HCT116 (cell line): ENCODE measurements around the gene PLBD2. TPM values are rescaled to one million over a fixed set of nuclear protein-coding genes. Genes with fewer than 3 reads are reported as not detected.

Source experiments
- ATAC-seq: fragments of 200-7000 bp; cut with Tn5 transposase; 2 replicates; pipeline ENCODE4 v1.9.1; 2020; ENCODE audit warnings: mild to moderate bottlenecking, moderate library complexity
- BruUV-seq: library from RNA; stranded (reverse); fragments of 400-500 nt; replicated peaks from 2 replicates; lab custom pipeline; 2021; lab: Mats Ljungman, UMichigan
- CTCF ChIA-PET: fragments of 300-600 bp; sonication (Branson Sonifier 250); formaldehyde crosslinking; loops from one replicate; lab custom pipeline; 2021; ENCODE audit warnings: antibody characterized with exemption; lab: Charles Lee
- POLR2A ChIA-PET: fragments of 300-600, 350-600 bp; sonication (Branson Sonifier 250); formaldehyde crosslinking; loops from one replicate; lab custom pipeline; 2021; ENCODE audit warnings: antibody characterized with exemption; lab: Charles Lee
- RAD21 ChIA-PET, 2 experiments: fragments of 300-600 bp; sonication (Branson Sonifier 250); formaldehyde crosslinking; loops; one replicate each; lab custom pipeline; 2023; ENCODE audit warnings: low total read pairs in 2 of 2; ENCODE audit not compliant: uncharacterized antibody in 2 of 2, unreplicated experiment in 2 of 2, low non-redundant PET in 1 of 2; lab: Charles Lee
- DNase-seq: peaks from one replicate; pipeline ENCODE4 v3.0.0-alpha.2; 2010; ENCODE audit warnings: low read depth, low spot score
- H2AFZ ChIP-seq: fragments of 200-600 bp; shearing (Covaris generic), sonication (generic); 2 replicates; pipeline ENCODE4 v1.6.1; 2017; ENCODE audit warnings: low read depth, mixed run types, mixed read lengths, antibody characterized with exemption, low read length; ENCODE audit not compliant: poor library complexity, severe bottlenecking
- H3K27ac ChIP-seq: 2 replicates; pipeline ENCODE4 v1.5.1; 2012; ENCODE audit warnings: low read depth, low read length
- H3K27me3 ChIP-seq: fragments of 200-600 bp; sonication (generic); 2 replicates; pipeline ENCODE4 v1.6.1; 2016; ENCODE audit warnings: mixed run types, low read length, mixed read lengths; ENCODE audit not compliant: insufficient read depth
- H3K36me3 ChIP-seq, 2 experiments: fragments of 200-500 bp in 1 of 2; fragments of 200-600 bp in 1 of 2; sonication (Bioruptor generic) in 1 of 2; sonication (generic) in 1 of 2; 2 replicates each; pipeline versions ENCODE4 v1.5.1 to v1.6.1; 2014 to 2016; ENCODE audit warnings: low read length in 2 of 2, inconsistent platforms in 1 of 2, mixed read lengths in 1 of 2, mixed run types in 1 of 2; ENCODE audit not compliant: insufficient read depth in 2 of 2, control insufficient read depth in 1 of 2
- H3K4me1 ChIP-seq, 2 experiments: fragments of 200-600 bp in 1 of 2; sonication (generic) in 1 of 2; 2 replicates each; pipeline versions ENCODE4 v1.5.1 to v1.6.1; 2012 to 2017; ENCODE audit warnings: low read length in 2 of 2, inconsistent platforms in 1 of 2, mild to moderate bottlenecking in 1 of 2, mixed read lengths in 1 of 2, mixed run types in 1 of 2, moderate library complexity in 1 of 2; ENCODE audit not compliant: insufficient read depth in 2 of 2, control insufficient read depth in 1 of 2
- H3K4me2 ChIP-seq: fragments of 200-600 bp; sonication (generic); 2 replicates; pipeline ENCODE4 v1.6.1; 2017; ENCODE audit warnings: mixed run types, low read length, mixed read lengths
- H3K4me3 ChIP-seq, 2 experiments: fragments of 200-600 bp in 1 of 2; sonication (generic) in 1 of 2; replicated peaks in 1 of 2; 2 replicates each; pipeline ENCODE4 v1.5.1; 2011 to 2016; ENCODE audit warnings: low read length in 2 of 2, control low read depth in 1 of 2, low read depth in 1 of 2, mild to moderate bottlenecking in 1 of 2, mixed read lengths in 1 of 2, mixed run types in 1 of 2
- H3K79me2 ChIP-seq: fragments of 200-600 bp; sonication (generic); 2 replicates; pipeline ENCODE4 v1.6.1; 2017; ENCODE audit warnings: mild to moderate bottlenecking, mixed run types, low read length, moderate library complexity, mixed read lengths; ENCODE audit not compliant: insufficient read depth
- H3K9ac ChIP-seq: fragments of 200-600 bp; sonication (generic); 2 replicates; pipeline ENCODE4 v1.6.1; 2016; ENCODE audit warnings: low read length, mixed read lengths
- H3K9me2 ChIP-seq: fragments of 200-600 bp; sonication (generic), shearing (Covaris generic); 2 replicates; pipeline ENCODE4 v1.6.1; 2017; ENCODE audit warnings: mixed run types, mild to moderate bottlenecking, moderate library complexity; ENCODE audit not compliant: insufficient read depth
- H3K9me3 ChIP-seq, 2 experiments: fragments of 200-500 bp in 1 of 2; fragments of 200-600 bp in 1 of 2; sonication (Bioruptor generic) in 1 of 2; sonication (generic) in 1 of 2; 2 replicates each; pipeline ENCODE4 v1.6.1; 2014 to 2017; ENCODE audit warnings: low read length in 2 of 2, mixed read lengths in 2 of 2, inconsistent platforms in 1 of 2, low read depth in 1 of 2, mild to moderate bottlenecking in 1 of 2, mixed run types in 1 of 2, moderate library complexity in 1 of 2; ENCODE audit not compliant: control insufficient read depth in 1 of 2, insufficient read depth in 1 of 2
- H4K20me1 ChIP-seq: fragments of 200-600 bp; sonication (generic), shearing (Covaris generic); 2 replicates; pipeline ENCODE4 v1.6.1; 2017; ENCODE audit warnings: mixed run types, mild to moderate bottlenecking, moderate library complexity; ENCODE audit not compliant: insufficient read depth
- CBX3 ChIP-seq: IDR thresholded peaks from 2 replicates; pipeline ENCODE4 v1.6.1; 2012; ENCODE audit warnings: low read depth
- CEBPB ChIP-seq: IDR thresholded peaks from 2 replicates; pipeline ENCODE4 v1.6.1; 2012; ENCODE audit warnings: low read depth
- EGR1 ChIP-seq: IDR thresholded peaks from 2 replicates; pipeline ENCODE4 v1.6.1; 2012; ENCODE audit warnings: low read depth
- ELF1 ChIP-seq: IDR thresholded peaks from 2 replicates; pipeline ENCODE4 v1.6.1; 2012; ENCODE audit warnings: low read depth, borderline replicate concordance
- EZH2 ChIP-seq: fragments of 200-600 bp; sonication (generic); IDR thresholded peaks from 2 replicates; pipeline ENCODE4 v1.6.1; 2017; ENCODE audit warnings: antibody characterized with exemption, mixed run types
- FOSL1 ChIP-seq: IDR thresholded peaks from 2 replicates; pipeline ENCODE4 v1.6.1; 2012; ENCODE audit warnings: low read depth
- JUND ChIP-seq: IDR thresholded peaks from 2 replicates; pipeline ENCODE4 v1.6.1; 2012
- POLR2A ChIP-seq: IDR thresholded peaks from 2 replicates; pipeline ENCODE4 v1.7.0; 2011; ENCODE audit warnings: borderline replicate concordance; ENCODE audit not compliant: insufficient read depth, insufficient read length; ENCODE audit errors: extremely low read depth
- POLR2AphosphoS5 ChIP-seq: IDR thresholded peaks from 2 replicates; pipeline ENCODE4 v1.6.1; 2011; ENCODE audit warnings: mild to moderate bottlenecking, low read depth, low read length, moderate library complexity
- RAD21 ChIP-seq: IDR thresholded peaks from 2 replicates; pipeline ENCODE4 v1.6.1; 2012; ENCODE audit warnings: low read depth, mild to moderate bottlenecking
- SIN3A ChIP-seq: IDR thresholded peaks from 2 replicates; pipeline ENCODE4 v1.6.1; 2012; ENCODE audit warnings: low read depth
- SP1 ChIP-seq: IDR thresholded peaks from 2 replicates; pipeline ENCODE4 v1.6.1; 2012; ENCODE audit warnings: low read depth
- SRF ChIP-seq: IDR thresholded peaks from 2 replicates; pipeline ENCODE4 v1.6.1; 2012; ENCODE audit warnings: low read depth
- ZBTB33 ChIP-seq: IDR thresholded peaks from 2 replicates; pipeline ENCODE4 v1.6.1; 2011; ENCODE audit warnings: mild to moderate bottlenecking, low read length, moderate library complexity; ENCODE audit not compliant: insufficient replicate concordance; ENCODE audit errors: extremely low read depth
- ZFX ChIP-seq: fragments of 450-650 bp; IDR thresholded peaks from 2 replicates; pipeline ENCODE4 v1.6.1; 2017
- ZNF274 ChIP-seq: fragments of 200-500 bp; sonication (Bioruptor generic); IDR thresholded peaks from 2 replicates; pipeline ENCODE4 v1.6.1; 2014; ENCODE audit warnings: mild to moderate bottlenecking, low read depth, low read length, inconsistent platforms
- intact Hi-C: fragments of 100-400 bp; cut with micrococcal nuclease; formaldehyde crosslinking; loops from 2 replicates; pipeline ENCODE4 v1.10.0; 2022
- total RNA-seq: library from RNA; stranded (reverse); gene quantifications from one replicate; pipeline ENCODE4 v1.2.1, GENCODE V29; 2021; ENCODE audit not compliant: unreplicated experiment

The PLBD2 gene
- total RNA-seq, 1 experiment from 2014 or later = 45.0 TPM

- CTCF ChIA-PET = no interaction called here
- BruUV-seq = no TSS peak
- ATAC-seq = no peak
These were observed 39.3 kb upstream of the PLBD2 start for GRCh38 chr12:113318900-113319628.

More at GRCh38 chr12:113318900-113319628, 39.3 kb upstream of the PLBD2 start:
- Histone ChIP-seq H3K9me2 (no peaks in the 10 kb centered on the region), H3K79me2 (no peaks in the 10 kb centered on the region; the same call in 1 of the 2 replicates), H3K9me3 (no peaks in the 10 kb centered on the region), H4K20me1 (no peaks in the 10 kb centered on the region), H2AFZ (no peak overlapping the region), H3K27me3 (no peaks in the 10 kb centered on the region), H3K4me3 (no peak overlapping the region), H3K4me1 (no peaks in the 10 kb centered on the region), H3K4me2 (no peak overlapping the region), H3K27ac (no peak overlapping the region), H3K36me3 (peaks cover 23 to 28% of the 10 kb centered on the region in 2 experiments), H3K9ac (no peak overlapping the region)
- DNase-seq = no peak
- intact Hi-C loops = no loop called here
- TF ChIP-seq SIN3A (no peak), SRF (no peak), ELF1 (no peak), EZH2 (no peak), ZBTB33 (no peak), CBX3 (no peak), CEBPB (no peak), ZFX (no peak), ZNF274 (no peak), JUND (no peak), SP1 (no peak), RAD21 (no peak), EGR1 (no peak), POLR2A (no peak), FOSL1 (no peak), POLR2AphosphoS5 (no peak)
- ChIA-PET POLR2A (no interaction called here), RAD21 (no interaction called here)
